GM19463 (cell line): ENCODE data around the gene GLIS1.

Experiments
- ATAC-seq: cut with Tn5 transposase; IDR thresholded peaks from one replicate; pipeline ENCODE4 v1.9.1; 2021; ENCODE audit warnings: mild to moderate bottlenecking, moderate library complexity; ENCODE audit not compliant: unreplicated experiment

GLIS1 gene

DNA sequence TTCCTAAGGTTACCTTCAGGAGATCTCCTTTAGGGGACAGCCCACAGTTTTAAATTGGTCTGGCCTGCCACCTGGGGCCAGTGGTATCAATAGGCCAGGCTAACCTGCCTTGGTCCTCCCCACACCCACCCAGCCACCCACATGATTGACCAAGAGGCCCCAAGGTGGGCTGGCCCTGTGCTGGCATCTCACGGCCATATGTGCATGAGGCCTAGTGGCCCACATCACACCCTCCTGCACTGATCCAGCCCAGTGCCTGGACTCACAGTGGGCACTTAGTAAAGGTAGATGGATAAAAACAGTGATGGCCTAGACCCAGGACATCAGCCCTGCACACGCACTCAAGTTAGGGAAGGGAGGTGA, 197.7 kb downstream of the GLIS1 start:
- ATAC-seq = no peak

DNA sequence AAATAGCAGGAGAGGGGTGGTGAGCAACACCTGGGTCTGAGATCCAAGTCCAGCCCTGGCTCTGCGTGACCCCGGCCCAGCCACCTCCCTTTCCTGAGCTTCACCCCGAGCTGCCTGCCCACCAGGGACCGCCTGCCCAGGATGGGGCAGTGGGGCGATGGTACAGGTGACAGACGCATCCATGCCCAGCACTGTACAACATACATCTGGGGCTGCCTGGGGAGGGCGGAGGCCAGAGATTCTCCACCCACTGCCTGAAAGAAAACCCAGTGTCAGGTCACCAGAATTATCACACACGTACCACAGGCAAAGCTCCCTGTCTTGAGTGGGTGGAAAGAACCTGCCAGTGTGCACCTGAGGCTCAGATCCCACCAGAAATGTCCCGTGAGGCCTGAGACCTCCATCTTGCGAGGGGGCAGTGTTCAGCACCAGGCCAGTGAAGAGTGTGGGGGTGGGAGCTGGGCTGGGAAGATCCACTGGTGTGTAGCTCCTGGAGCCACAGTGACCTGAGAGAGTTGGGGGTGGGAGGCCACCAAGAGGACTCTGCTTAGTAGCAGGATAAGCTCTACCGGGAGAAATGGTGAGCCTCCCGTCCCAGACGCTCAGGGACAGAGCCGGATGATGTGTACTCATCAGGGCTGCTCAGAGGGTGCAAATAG, 198.2 kb downstream of the GLIS1 start:
- no peak for ATAC-seq

DNA sequence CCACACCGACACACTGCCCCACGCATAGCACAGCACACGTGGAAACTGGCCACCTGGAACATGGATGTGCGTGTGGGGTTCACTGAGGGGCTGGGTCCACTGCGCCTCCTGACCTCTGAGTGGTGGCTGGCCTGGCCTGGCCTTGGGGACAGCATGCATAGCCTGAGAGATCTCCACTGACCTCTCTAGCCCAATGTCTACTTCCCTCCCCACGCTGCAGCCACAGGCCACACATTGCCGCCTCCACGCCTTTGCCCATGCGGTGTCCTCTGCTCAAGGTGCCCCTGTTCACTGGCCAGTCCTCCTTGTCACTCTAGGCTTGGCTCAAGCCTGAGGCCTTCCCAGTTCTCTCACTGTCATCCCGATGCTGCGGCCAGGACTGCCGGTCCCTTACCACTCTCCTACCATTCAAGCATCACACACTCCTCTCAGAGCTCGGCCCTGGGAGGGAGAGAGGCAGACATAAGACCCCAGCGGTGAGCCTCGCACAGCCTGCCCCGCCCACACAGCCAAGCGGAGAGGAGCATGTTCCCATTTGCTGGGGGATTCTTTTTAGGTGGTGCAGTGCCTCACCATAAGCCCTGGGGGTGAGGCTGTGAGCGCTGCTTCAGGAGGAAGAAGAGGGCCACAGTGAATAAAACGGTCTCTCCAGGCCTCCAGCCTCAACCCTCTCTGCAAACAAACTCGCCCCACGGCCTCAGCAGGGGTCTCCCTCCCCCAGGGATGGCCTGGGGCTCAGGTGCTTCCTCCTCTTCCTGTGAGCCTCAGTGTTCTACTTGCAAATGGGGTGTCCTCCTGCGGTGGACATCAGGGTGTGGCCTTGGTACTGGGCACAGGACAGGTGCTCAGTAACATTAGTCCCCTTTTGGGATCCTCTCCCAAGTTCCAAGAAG, 199.0 kb downstream of the GLIS1 start:
- no peak for ATAC-seq

DNA sequence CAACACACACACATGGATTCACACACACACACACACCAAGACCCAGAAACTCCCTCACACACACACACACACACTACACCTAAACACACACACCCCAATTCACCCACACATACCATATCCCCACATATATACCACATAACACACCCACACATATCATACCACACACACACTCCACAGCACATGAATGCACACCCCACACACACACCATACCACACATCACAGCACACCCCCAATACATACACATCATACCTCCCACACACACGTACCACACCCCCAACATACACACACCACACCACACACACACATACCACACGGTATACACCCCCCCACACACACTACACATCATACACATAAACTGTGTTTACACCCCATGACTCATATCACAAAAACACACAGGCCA, 199.7 kb downstream of the GLIS1 start:
- ATAC-seq = no peak

DNA sequence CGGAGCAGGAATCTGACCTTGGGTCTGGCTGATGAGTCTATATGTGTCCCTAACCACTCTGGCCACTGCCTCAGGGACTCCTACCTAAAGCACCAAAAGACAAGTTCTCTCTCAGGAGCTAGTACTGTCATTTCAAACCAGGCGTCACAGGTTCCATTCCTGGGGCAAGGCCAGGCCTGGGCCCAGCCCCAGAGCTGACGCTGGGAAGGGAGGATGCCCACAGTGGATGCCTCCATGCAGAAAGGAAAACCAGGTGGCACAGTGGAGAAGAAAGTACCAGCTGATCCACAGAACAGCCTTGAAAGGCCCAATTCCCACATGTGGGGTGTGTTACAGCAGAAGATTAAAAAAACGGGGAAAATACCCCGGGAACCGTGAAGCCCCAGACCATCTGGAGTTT, 202.4 kb downstream of the GLIS1 start:
- no peak for ATAC-seq

DNA sequence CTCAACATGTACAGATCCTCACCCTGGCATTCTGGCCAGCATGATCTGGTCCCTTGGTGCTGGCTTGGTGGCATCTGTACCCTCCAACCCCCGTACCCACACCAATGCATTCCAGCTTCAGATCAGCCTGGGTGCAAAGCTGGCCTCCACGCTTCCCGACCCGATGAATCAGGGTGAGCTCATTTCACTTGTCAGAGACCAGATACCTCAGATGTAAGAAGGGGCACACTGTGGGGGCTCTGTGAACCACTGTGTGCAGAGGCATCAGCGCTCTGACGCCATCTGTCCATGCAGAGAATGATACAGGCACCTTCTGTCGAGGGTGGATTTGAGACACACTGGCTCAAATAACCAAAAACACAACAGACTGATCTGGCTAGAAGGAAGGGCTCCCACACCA, 203.1 kb downstream of the GLIS1 start:
- no peak for ATAC-seq

DNA sequence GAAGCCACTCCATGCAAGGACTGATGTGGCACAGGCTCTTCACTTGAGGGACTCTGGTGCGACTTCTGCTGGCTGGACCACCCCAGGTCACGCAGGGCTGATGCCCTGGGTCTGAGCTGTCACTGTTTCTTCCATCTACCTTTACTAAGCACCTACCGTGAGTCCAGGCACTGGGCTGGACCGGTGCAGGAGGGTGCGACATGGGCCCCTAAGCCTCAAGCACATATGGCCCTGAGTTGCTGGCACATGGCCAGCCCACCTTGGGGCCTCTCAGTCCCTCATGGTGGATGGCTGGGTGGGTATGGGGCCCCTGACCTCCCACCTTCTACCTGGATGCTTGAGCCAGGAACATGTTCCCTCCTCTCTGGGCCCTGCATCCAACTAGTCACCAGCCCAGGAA, 203.7 kb downstream of the GLIS1 start:
- no peak for ATAC-seq

DNA sequence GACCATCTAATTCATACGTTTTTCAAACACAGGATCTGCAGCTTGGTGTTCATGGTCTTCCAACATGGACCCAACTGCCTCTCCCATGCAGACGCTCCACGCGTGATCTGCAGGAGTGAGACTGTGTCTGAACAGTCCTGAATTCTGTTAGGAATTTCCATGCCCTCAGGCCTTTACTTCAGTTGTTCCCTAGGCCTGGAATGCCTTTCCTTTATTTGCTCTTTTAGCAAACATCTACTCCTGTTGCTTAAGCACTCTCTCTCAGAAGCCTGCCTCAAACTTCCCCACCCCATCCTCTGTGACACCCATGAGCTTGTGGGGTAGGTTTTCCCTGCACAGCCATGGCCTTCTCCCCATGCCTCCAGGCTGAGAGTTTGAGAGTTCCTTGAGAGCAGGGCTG, 206.1 kb downstream of the GLIS1 start:
- no peak for ATAC-seq

DNA sequence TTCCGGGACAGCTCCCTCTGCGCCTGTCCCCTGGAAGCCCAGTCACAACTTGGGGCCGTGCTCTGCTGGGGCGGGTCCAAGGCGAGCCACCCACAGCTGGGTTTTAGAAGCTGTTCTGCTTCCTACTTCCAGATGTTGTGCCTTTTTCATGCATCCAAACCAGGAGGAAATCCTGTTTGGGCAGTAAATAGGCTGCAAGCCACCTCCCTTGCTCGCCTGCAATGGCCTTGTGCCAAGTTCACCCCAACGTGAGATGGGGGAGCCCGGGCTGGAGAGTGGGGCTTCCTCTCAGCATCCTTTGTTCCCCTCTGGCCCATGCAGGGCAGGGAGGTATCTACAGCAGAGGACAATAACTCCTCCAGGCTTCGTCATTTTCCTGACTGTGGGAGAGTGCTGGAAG, 206.6 kb downstream of the GLIS1 start:
- ATAC-seq = no peak

DNA sequence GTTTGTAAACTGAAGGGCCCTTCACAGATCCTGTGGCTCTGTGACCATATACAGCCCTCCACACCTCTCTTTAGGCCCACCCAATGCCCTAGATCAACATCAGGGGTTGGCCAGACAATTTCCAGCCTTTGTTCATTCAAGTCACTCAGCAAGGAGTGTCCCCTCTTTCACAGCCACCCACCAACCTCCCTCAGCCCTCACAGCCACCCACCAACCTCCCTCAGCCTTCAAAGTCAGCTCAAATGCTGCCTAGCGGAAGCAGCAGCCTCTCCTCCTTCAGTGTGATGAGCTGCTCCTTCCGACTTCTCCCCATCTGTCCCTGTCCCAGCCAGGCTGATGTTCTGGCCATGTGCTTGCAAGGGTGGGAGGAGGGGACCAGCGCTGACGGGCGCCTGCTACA, 208.4 kb downstream of the GLIS1 start:
- no peak for ATAC-seq

DNA sequence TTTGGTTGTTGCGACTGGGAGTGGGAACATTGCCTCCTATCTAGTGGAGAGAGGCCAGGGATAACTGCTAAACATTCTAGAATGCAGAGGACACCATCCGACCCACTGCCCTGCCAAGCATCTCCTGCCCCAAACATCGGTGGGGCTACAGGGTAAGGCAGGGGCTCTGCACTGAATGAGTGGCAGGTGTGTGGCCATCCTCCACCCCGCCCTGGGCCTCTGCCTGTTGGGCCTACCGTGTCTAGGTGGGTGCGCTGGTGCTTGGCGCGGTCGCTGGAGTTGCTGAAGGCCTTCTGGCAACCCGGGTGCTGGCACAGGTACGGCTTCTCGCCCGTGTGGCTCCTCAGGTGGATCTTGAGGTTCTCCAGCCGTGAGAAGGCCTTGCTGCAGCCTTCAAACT, 209.4 kb downstream of the GLIS1 start:
- ATAC-seq = no peak

DNA sequence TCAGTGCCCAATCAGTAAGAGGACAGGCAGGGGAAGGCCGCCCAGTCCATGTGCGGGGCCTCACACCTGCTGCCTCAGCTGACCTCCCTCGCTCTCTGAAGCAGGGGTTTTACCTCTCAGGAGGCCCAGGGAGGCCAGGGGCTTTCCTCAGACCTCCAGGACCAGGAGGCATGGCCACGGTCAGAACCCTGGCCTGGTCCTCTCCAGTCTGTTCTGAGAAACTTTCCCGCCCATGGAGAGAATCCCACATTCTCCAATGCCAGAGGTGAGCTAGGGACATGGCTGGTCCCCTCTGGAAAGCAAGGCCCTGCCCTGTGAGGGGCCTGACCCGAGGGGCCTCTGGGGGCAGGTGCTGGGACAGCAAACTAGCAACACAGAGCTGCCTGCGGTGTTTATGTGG, 211.6 kb downstream of the GLIS1 start:
- no peak for ATAC-seq

DNA sequence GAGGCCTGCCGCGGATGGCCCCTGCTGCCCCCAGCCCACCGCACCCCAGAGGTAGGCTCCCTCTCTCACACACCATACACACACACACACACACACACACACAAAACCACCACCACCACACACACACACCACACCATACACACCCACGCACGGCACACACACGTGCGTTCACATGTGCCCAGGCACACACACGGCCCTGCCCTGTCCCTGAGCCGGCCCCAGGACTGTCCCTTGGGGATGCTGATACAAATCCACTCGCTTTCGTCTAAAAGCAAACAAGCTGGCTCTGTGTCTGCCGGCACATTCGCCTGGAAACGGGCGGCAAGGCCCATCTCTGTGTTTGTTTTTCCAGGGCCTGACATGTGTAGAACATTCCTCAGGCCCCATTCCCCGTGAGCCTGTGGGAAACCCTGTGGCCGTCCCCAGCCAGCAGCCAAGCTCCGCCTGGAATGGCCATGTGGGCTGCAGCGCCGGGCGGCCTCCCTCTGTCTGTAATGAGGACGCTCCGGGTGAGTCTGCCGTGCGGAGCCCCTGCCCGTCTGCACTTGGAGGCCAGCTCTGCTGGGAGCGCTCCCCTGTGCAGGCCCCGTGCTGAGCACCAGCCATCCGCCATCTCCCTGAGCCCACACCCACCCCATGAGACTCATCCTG, 212.4 kb downstream of the GLIS1 start:
- ATAC-seq = no peak

DNA sequence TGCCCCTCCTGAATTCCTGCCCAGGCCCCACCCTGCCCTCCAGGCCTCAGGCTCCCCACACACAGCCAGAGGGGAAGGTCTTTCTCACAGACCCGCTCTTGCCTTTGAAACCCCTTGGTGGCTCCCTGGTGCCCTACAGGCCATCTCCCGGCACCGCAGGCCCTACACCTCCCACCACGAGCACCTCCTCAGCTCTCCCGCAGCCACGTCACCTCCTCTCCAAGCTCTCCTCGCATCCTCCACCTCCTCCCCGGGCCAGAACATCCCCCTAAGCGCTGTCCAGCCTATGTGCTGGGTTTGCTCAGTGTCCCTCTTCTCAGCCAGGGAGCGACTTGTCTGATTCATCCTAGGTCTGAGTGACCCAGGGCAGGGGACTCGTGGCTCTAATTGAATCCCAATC, 213.4 kb downstream of the GLIS1 start:
- ATAC-seq = no peak

DNA sequence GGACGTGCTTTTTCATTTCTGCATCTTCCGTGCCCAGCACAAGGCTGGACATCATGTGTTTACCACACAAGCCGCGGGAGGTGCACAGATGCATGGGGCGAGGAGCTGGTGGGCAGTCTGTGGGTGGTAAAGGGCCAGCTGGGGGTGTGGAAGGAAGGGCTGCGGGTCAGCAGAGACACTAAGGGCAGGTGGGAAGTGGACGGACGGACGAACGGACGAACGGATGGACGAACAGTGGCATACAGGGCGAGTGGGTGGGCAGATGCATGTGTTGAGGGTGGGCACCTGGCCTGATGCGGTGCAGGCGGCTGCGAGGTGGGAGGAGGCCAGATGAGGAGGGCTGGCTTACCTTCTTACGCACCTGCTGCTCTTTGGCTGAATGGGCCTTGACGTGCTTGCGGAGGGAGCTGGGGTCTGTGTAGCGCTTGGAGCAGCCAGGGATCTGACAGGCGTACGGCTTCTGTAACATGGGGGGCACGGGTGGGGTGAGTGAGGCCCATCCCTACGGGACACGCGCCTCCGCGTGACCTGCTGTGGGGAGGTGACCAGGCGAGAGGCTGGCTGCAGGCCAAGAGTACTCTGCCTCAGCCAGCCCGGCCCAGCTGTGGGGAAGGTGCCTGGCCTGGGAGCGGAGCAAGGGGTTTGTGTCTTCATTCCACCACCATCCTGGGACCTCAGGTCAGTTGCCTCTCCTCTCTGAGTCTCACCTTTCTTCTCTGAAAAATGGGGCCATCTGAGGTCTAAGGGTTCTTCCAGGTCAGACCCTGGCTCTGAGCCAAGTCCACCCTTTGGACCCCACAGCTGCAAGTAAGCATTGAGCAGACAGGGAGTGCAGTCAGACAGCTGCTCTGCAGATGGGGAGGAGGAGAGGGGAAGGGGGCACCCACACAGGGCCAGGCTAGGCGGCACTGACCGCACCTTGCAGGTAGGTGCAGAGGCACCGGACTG, 214.3 kb downstream of the GLIS1 start:
- no peak for ATAC-seq

DNA sequence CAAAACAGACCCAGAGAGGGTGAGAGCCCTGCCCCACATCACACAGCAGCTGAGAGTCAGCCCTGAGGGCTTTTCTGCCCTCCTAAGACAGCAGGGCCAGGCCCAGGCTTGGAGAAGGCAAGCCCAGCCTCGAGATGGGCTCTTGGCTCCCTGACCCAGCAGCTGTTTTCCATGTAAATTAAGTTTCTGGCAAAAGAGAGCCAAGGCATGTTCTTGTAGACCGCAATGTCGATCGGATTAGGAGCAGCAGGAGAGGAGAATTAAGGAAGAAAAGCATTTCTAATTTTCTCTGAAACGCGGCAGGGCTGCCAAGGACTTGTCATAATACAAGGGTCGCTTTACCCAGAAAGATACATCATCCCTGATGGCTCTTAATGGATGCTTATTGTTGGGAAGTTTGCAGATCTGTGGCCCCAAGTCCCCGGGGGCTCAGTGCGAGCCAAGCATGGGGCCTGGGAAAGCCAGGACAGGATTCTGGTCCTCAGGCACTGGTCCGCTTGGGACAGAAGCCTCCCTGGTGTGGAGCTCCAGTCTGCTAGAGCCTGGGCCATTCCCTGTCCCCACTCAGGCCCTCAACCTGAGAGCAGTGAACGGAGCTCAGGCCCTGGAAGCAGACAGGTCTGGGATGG, 216.9 kb downstream of the GLIS1 start:
- ATAC-seq = no peak

DNA sequence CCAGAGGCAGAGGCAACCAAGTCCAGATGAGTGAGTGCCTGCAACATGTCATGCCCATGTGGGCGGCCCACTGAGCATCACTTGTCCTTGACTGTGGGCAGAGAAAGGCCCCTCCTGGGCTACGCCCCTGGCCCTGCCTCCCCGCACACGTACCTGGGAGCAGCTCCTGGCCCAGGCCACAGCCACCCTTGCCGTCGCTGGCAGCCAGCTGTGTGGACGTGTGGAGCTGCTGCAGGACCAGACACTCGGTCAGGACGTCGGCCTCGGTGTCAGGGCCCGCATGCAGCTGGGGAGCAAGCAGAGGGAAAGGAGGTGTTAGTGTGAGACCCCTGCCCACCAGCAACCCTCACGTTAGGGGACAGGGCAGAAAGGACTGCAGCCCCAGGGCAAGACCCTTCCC, 218.5 kb downstream of the GLIS1 start:
- ATAC-seq = no peak

DNA sequence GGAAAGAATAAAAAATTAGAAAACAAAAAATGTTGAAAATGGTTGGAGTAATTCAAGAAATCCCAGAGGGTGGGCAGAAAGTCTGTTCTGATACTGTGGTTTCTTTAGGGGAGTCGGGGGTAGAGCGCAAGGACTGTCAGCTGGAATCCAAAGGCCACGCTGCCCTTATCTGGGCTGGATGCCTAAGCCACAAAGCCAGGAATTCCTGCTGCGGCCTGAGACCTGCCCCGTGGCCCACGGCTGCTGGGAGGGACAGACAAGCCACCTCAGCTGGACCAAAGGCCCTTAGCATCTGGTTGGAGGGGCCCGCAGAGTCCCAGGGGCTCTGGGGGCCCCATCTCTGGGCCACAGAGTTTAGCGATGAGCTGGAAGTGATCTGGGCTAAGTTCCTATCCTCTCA, 219.5 kb downstream of the GLIS1 start:
- no peak for ATAC-seq

DNA sequence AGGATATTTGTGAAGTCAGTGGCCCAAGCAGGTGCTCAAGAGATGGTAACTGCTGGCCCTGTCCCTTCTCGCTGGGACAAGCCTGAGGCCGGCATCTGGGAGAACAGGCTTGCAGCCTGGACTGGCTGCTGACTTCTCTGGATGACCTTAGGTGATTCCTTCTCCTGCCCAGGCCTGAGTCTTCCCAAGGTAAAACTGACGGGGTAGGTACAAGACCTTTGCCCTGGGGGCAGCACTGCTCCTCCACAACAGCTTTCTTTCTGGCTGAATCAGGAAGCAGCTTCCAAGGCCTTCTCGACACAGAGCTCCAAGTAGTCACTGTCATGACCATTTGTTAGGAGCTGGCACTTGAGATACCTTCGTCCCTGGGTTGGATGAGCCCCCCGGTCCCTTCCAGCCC, 220.2 kb downstream of the GLIS1 start:
- no peak for ATAC-seq

DNA sequence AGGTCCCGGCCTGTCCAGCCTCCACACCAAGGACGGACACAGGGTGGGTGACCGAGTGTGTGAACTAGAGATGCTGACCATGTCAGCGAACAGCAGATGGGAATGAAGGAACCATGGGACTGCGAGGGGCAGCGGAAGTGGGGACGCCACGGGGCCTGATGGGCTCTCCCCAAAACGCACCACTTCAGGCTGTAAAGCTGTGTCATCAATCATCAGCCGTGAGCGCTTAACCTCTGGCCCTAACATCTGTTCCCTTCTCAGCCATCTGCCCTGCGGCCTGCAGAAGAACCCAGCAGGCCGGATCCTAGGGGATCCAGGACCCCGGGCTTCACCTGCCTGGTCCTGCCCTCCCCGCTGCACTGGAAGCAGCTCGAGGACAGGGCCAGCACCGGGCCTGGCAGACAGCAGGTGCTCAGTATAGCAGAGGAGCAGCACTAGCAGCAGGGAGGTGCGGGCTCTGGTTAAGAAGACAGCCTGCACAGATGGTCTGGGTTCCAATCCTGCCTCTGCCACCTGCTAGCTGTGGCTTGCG, 221.1 kb downstream of the GLIS1 start:
- ATAC-seq = no peak
